GM13977 (cell line): ENCODE results near the gene DKK2.

Experiments
- DNase-seq: peaks from one replicate; pipeline ENCODE4 v3.0.0; 2012; ENCODE audit warnings: low spot score
- CTCF ChIP-seq: IDR thresholded peaks from 2 replicates; pipeline ENCODE4 v1.5.1; 2012; ENCODE audit warnings: mild to moderate bottlenecking, control low read depth; ENCODE audit not compliant: insufficient read depth; ENCODE audit errors: extremely low read depth, missing control alignments
- in situ Hi-C: fragments of 300-500 bp; cut with MboI; formaldehyde crosslinking; loops from one replicate; pipeline ENCODE4 v1.12.0; 2022; ENCODE audit warnings: low sequenced_read_pairs, low pct_unique_long_range_greater_than_20kb, mixed read lengths, inconsistent platforms; ENCODE audit not compliant: unreplicated experiment

The DKK2 gene

GRCh38 chr4:107066621-107067020 is 30.5 kb upstream of the DKK2 start:
- in situ Hi-C loops, result no loop called here
- DNase-seq, result no peak
- no peak for TF ChIP-seq CTCF

- TF ChIP-seq CTCF, result no peak
- in situ Hi-C loops, result no loop called here
- DNase-seq, result no peak
Observed at GRCh38 chr4:107065201-107065600, 29.1 kb upstream of the DKK2 start.

GRCh38 chr4:107060388-107060787 is 24.3 kb upstream of the DKK2 start:
- DNase-seq, result no peak
- TF ChIP-seq CTCF, result no peak
- in situ Hi-C loops, result no loop called here

GRCh38 chr4:107058828-107059227 is 22.7 kb upstream of the DKK2 start:
- no peak for DNase-seq
- no peak for TF ChIP-seq CTCF
- in situ Hi-C loops, result no loop called here

- peak; percentile 39 for TF ChIP-seq CTCF
- DNase-seq, result no peak
- in situ Hi-C loops, result no loop called here
Observed at GRCh38 chr4:107050525-107051135, 14.5 kb upstream of the DKK2 start.

- TF ChIP-seq CTCF, result no peak
- in situ Hi-C loops, result no loop called here
- no peak for DNase-seq
Observed at GRCh38 chr4:107046261-107046660, 10.1 kb upstream of the DKK2 start.

- in situ Hi-C loops, result no loop called here
- DNase-seq, result no peak
- no peak for TF ChIP-seq CTCF
Observed at GRCh38 chr4:107044170-107044569, 8.1 kb upstream of the DKK2 start.
